ENCODE data around the gene ANO8.

ANO8 gene

GRCh38 chr19:17359905-17360800 is 25.5 kb upstream of the ANO8 start:
- Histone ChIP-seq H3K79me2 (no peaks in the 10 kb centered on the region), H2AFZ (no peak overlapping the region), H3K9ac (no peak overlapping the region), H3K27me3 (ENCODE audit: control insufficient read depth, insufficient read depth, low read length) (no peaks in the 10 kb centered on the region), H3K4me2 (ENCODE audit: low read length) (no peak overlapping the region), H3K36me3 (ENCODE audit: control insufficient read depth, insufficient read depth, low read length) (no peaks in the 10 kb centered on the region), H3K27ac (no peak overlapping the region), H3K4me3 (ENCODE audit: low read depth, low read length) (no peak overlapping the region), H3K9me3 (ENCODE audit: control insufficient read depth, low read length) (no peaks in the 10 kb centered on the region), H3K4me1 (no peaks in the 10 kb centered on the region)
- TF ChIP-seq CTCF (IDR thresholded peaks at IDR 0.05): no peak

DNA sequence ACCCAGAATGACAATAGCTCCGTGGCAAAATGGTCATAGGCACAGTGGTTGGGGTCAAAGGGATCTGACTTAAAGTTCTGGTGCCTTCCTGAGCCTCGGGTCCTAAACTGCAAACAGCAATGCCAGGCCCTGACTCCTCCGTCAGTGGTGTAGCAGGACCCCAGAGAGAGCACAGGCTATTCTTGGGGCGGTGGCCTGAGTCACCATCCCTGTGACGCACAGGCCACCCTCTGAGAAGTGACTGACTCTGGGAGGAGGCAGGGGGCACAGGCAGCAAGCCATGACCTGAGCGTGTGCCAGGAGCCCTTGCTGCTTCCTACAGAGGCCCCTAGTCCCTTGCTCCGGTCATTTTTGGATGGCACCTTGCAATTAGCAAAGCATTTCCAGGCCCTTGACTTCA is 23.7 kb upstream of the ANO8 start:
- no peaks in the 10 kb centered on the region for H3K4me1 ChIP-seq
- no peak overlapping the region for H3K9ac ChIP-seq
- no peak for TF ChIP-seq CTCF (IDR thresholded peaks at IDR 0.05)
- H3K27me3 ChIP-seq (ENCODE audit: control insufficient read depth, insufficient read depth, low read length): no peaks in the 10 kb centered on the region
- no peak overlapping the region for H3K27ac ChIP-seq
- H3K36me3 ChIP-seq (ENCODE audit: control insufficient read depth, insufficient read depth, low read length): no peaks in the 10 kb centered on the region
- no peaks in the 10 kb centered on the region for H3K9me3 ChIP-seq (ENCODE audit: control insufficient read depth, low read length)
- no peak overlapping the region for H2AFZ ChIP-seq
- no peak overlapping the region for H3K4me3 ChIP-seq (ENCODE audit: low read depth, low read length)
- no peaks in the 10 kb centered on the region for H3K79me2 ChIP-seq
- H3K4me2 ChIP-seq (ENCODE audit: low read length): no peak overlapping the region

GRCh38 chr19:17357724-17358123 is 23.1 kb upstream of the ANO8 start:
- Histone ChIP-seq H3K4me2 (ENCODE audit: low read length) (no peak overlapping the region), H3K27ac (peak overlapping the region; percentile 29), H3K9me3 (ENCODE audit: control insufficient read depth, low read length) (no peaks in the 10 kb centered on the region), H3K4me3 (ENCODE audit: low read depth, low read length) (no peak overlapping the region), H3K9ac (no peak overlapping the region), H3K27me3 (ENCODE audit: control insufficient read depth, insufficient read depth, low read length) (no peaks in the 10 kb centered on the region), H2AFZ (no peak overlapping the region), H3K79me2 (no peaks in the 10 kb centered on the region), H3K36me3 (ENCODE audit: control insufficient read depth, insufficient read depth, low read length) (no peaks in the 10 kb centered on the region), H3K4me1 (no peaks in the 10 kb centered on the region)
- TF ChIP-seq CTCF (IDR thresholded peaks at IDR 0.05): no peak

DNA sequence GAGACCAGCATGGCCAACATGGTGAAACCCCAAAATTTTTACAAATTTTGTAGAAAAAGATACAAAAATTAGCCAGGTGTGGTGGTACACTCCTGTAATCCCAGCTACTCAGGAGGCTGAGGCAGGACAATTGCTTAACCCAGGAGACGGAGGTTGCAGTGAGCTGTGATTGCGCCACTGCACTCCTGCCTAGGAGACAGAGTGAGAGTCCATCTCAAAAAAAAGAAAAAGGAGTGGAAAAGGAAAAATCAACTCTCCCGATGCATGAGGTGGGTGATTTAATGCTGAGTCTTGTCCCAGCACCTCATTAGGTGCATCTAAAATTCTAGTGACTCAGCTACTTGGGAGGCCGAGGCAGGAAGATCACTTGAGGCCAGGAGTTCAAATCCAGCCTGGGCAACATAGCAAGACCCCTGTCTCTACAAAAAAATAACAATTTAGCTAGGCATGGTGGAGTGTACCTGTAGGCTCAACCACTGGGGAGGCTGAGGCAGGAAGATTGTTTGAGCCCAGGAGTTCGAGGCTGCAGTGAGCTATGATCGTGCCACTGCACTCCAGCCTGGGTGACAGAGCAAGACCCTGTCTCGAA is 22.5 kb upstream of the ANO8 start:
- Histone ChIP-seq H3K4me2 (ENCODE audit: low read length) (no peak overlapping the region), H3K4me3 (ENCODE audit: low read depth, low read length) (no peak overlapping the region), H3K9me3 (ENCODE audit: control insufficient read depth, low read length) (no peaks in the 10 kb centered on the region), H2AFZ (no peak overlapping the region), H3K79me2 (no peaks in the 10 kb centered on the region), H3K27ac (peak overlapping the region; percentile 29), H3K36me3 (ENCODE audit: control insufficient read depth, insufficient read depth, low read length) (no peaks in the 10 kb centered on the region), H3K4me1 (no peaks in the 10 kb centered on the region), H3K27me3 (ENCODE audit: control insufficient read depth, insufficient read depth, low read length) (no peaks in the 10 kb centered on the region), H3K9ac (no peak overlapping the region)
- no peak for TF ChIP-seq CTCF (IDR thresholded peaks at IDR 0.05)

Data from parathyroid adenoma (tissue), 2 donors.